B cell (primary cell): ENCODE measurements around the gene EGF. TPM values are rescaled to one million over a fixed set of nuclear protein-coding genes. Genes with fewer than 3 reads are reported as not detected.

ENCODE experiments used
- ATAC-seq: fragments of 200-7000 bp; cut with Tn5 transposase; one replicate; pipeline ENCODE4 v1.10.0; 2021; ENCODE audit warnings: low read depth, mild to moderate bottlenecking, moderate number of reproducible peaks, moderate library complexity
- CTCF ChIA-PET: fragments of 350-600 bp; sonication (Branson Sonifier 250); formaldehyde crosslinking; loops from one replicate; lab custom pipeline; 2021; ENCODE audit warnings: antibody characterized with exemption, inconsistent platforms; lab: Charles Lee
- POLR2A ChIA-PET: fragments of 350-600 bp; sonication (Branson Sonifier 250); formaldehyde crosslinking; loops from one replicate; lab custom pipeline; 2021; ENCODE audit warnings: antibody characterized with exemption; lab: Charles Lee
- DNase-seq: peaks from one replicate; pipeline ENCODE4 v3.0.0; 2013
- H2AFZ ChIP-seq: 2 replicates; pipeline ENCODE4 v1.6.1; 2012; ENCODE audit warnings: mild to moderate bottlenecking, low read depth, low read length; ENCODE audit not compliant: insufficient read depth, poor library complexity, severe bottlenecking
- H3K27ac ChIP-seq, 2 donors: 1 replicate in 1 of 2; 2 replicates in 1 of 2; pipeline ENCODE4 v1.5.1; 2012 to 2013; ENCODE audit warnings: low read length in 2 of 2, mild to moderate bottlenecking in 2 of 2, moderate library complexity in 1 of 2
- H3K27me3 ChIP-seq, 4 experiments: fragments of 200-600 bp in 1 of 4; sonication (generic) in 1 of 4; replicated peaks in 1 of 4; 1 replicate in 2 of 4; 2 replicates in 2 of 4; pipeline versions ENCODE4 v1.6.1 to v1.7.0; 2013 to 2016; ENCODE audit warnings: low read length in 3 of 4, mild to moderate bottlenecking in 2 of 4, mixed read lengths in 1 of 4, moderate library complexity in 1 of 4; ENCODE audit not compliant: insufficient read depth in 4 of 4, control insufficient read depth in 3 of 4; ENCODE audit errors: control extremely low read depth in 1 of 4
- H3K36me3 ChIP-seq, 2 experiments: replicated peaks in 1 of 2; 1 replicate in 1 of 2; 2 replicates in 1 of 2; pipeline versions ENCODE4 v1.6.1 to v1.7.1; 2013; ENCODE audit warnings: low read length in 1 of 2; ENCODE audit not compliant: insufficient read depth in 2 of 2, control insufficient read depth in 1 of 2; ENCODE audit errors: control extremely low read depth in 1 of 2, extremely low read depth in 1 of 2
- H3K4me1 ChIP-seq, 2 donors: fragments of 200-600 bp in 1 of 2; sonication (generic) in 1 of 2; 1 replicate in 1 of 2; 2 replicates in 1 of 2; pipeline versions ENCODE4 v1.5.1 to v1.6.1; 2013 to 2017; ENCODE audit warnings: low read length in 2 of 2; ENCODE audit not compliant: control insufficient read depth in 2 of 2, insufficient read depth in 2 of 2
- H3K4me2 ChIP-seq: replicated peaks from 2 replicates; pipeline ENCODE3; 2012; ENCODE audit warnings: mild to moderate bottlenecking, low read depth, low read length; ENCODE audit not compliant: poor library complexity, severe bottlenecking
- H3K4me3 ChIP-seq, 5 experiments: fragments of 200-600 bp in 1 of 5; sonication (generic) in 1 of 5; 1 replicate in 3 of 5; 2 replicates in 2 of 5; pipeline versions ENCODE4 v1.5.1 to v1.7.0; 2011 to 2016; ENCODE audit warnings: low read length in 4 of 5, mild to moderate bottlenecking in 4 of 5, low read depth in 2 of 5, control low read depth in 1 of 5, moderate library complexity in 1 of 5; ENCODE audit not compliant: insufficient read depth in 1 of 5; ENCODE audit errors: control extremely low read depth in 1 of 5, extremely low read depth in 1 of 5
- H3K79me2 ChIP-seq: fragments of 200-600 bp; sonication (generic); one replicate; pipeline ENCODE4 v1.6.0; 2016; ENCODE audit warnings: low read length; ENCODE audit not compliant: control insufficient read depth, insufficient read depth
- H3K9ac ChIP-seq: fragments of 200-600 bp; sonication (generic); 2 replicates; pipeline ENCODE4 v1.6.1; 2017; ENCODE audit warnings: mild to moderate bottlenecking, low read length, moderate library complexity
- H3K9me3 ChIP-seq, 3 donors: one replicate each; pipeline versions ENCODE4 v1.6.1 to v1.7.1; 2013; ENCODE audit warnings: low read length in 2 of 3; ENCODE audit not compliant: control insufficient read depth in 2 of 3, insufficient read depth in 1 of 3; ENCODE audit errors: control extremely low read depth in 1 of 3
- H4K20me1 ChIP-seq: 2 replicates; pipeline ENCODE4 v1.6.0; 2012; ENCODE audit warnings: mild to moderate bottlenecking, low read length; ENCODE audit not compliant: insufficient read depth, control insufficient read depth, poor library complexity, severe bottlenecking
- H3K27ac Mint-ChIP-seq: one replicate; pipeline ENCODE4 v1.8.0; 2021; ENCODE audit warnings: mixed read lengths
- H3K27me3 Mint-ChIP-seq: one replicate; pipeline ENCODE4 v1.8.0; 2021; ENCODE audit warnings: mixed read lengths
- H3K4me1 Mint-ChIP-seq: one replicate; pipeline ENCODE4 v1.8.0; 2021; ENCODE audit warnings: mixed read lengths
- H3K4me3 Mint-ChIP-seq: one replicate; pipeline ENCODE4 v1.8.0; 2021; ENCODE audit warnings: mixed read lengths
- H3K9me3 Mint-ChIP-seq: one replicate; pipeline ENCODE4 v1.8.0; 2022; ENCODE audit warnings: mixed read lengths; ENCODE audit not compliant: insufficient read depth
- EZH2 ChIP-seq: IDR thresholded peaks from 2 replicates; pipeline ENCODE4 v1.6.1; 2012; ENCODE audit warnings: borderline replicate concordance, low read depth, mild to moderate bottlenecking, moderate library complexity, low read length; ENCODE audit not compliant: insufficient read depth, poor library complexity, severe bottlenecking
- WGBS: methylation state at CpG from one replicate; pipeline ENCODE4 v1.1.5; 2013; ENCODE audit warnings: missing lambda C conversion rate; ENCODE audit not compliant: insufficient coverage; 5-methylcytosine and 5-hydroxymethylcytosine counted together
- intact Hi-C: fragments of 100-400 bp; cut with micrococcal nuclease; formaldehyde crosslinking; loops from one replicate; pipeline ENCODE4 v1.10.0; 2022
- polyA plus RNA-seq: library from polyadenylated mRNA; depleted of rRNA; stranded (reverse); fragments of >200 nt; gene quantifications from 2 replicates; pipeline ENCODE4 v1.2.3, GENCODE V29; 2012
- total RNA-seq, 2 donors: library from RNA; stranded (reverse); fragments of 120-200 nt in 1 of 2; gene quantifications; 1 replicate in 1 of 2; 2 replicates in 1 of 2; pipeline versions ENCODE4 v1.2.3 to v1.2.4, GENCODE V29; 2013 to 2022
- TF ChIP-seq, protein P1 (sequence below): fragments of 200-600 bp; IDR thresholded peaks from one replicate; pipeline ENCODE4 v1.8.0; 2022; ENCODE audit warnings: antibody characterized with exemption, mild to moderate bottlenecking

Gene EGF
- total and polyA plus RNA-seq, 2 donors (not counting 1 experiment from before 2014, with no cell fraction given) = not detected

GRCh38 chr4:110046588-110047049 is 133.9 kb downstream of the EGF start:
- no peaks in the 10 kb centered on the region for H4K20me1 ChIP-seq
- intact Hi-C loops = no loop called here
- POLR2A ChIA-PET = no interaction called here
- no peak for ATAC-seq
- DNase-seq = no peak
- H3K27ac Mint-ChIP-seq = no peak overlapping the region
- no peaks in the 10 kb centered on the region for H3K9me3 ChIP-seq
- no peaks in the 10 kb centered on the region for H3K36me3 ChIP-seq
- H3K27me3 ChIP-seq = no peaks in the 10 kb centered on the region
- H3K4me1 ChIP-seq = no peaks in the 10 kb centered on the region
- H3K27me3 Mint-ChIP-seq = peaks cover 11% of the 10 kb centered on the region
- H3K79me2 ChIP-seq = no peaks in the 10 kb centered on the region
- no peak overlapping the region for H3K4me3 Mint-ChIP-seq
- H2AFZ ChIP-seq = no peak overlapping the region
- no peaks in the 10 kb centered on the region for H3K4me1 Mint-ChIP-seq
- H3K9me3 Mint-ChIP-seq = no peaks in the 10 kb centered on the region
- no peak overlapping the region for H3K4me2 ChIP-seq
- H3K4me3 ChIP-seq = no peak overlapping the region
- whole genome bisulfite sequencing = 98% methylated on average over 5 of the region's 5 CpGs
- CTCF ChIA-PET = interaction anchor here (0.8 to 7.2 kb wide), 7 partner anchors 12 to 471 kb away, joined by 3 to 70 read pairs (median 3); no protein-coding TSS in a partner anchor
- H3K27ac ChIP-seq = no peak overlapping the region
- H3K9ac ChIP-seq = no peak overlapping the region
- no peak for TF ChIP-seq EZH2
- TF ChIP-seq, protein P1, sequence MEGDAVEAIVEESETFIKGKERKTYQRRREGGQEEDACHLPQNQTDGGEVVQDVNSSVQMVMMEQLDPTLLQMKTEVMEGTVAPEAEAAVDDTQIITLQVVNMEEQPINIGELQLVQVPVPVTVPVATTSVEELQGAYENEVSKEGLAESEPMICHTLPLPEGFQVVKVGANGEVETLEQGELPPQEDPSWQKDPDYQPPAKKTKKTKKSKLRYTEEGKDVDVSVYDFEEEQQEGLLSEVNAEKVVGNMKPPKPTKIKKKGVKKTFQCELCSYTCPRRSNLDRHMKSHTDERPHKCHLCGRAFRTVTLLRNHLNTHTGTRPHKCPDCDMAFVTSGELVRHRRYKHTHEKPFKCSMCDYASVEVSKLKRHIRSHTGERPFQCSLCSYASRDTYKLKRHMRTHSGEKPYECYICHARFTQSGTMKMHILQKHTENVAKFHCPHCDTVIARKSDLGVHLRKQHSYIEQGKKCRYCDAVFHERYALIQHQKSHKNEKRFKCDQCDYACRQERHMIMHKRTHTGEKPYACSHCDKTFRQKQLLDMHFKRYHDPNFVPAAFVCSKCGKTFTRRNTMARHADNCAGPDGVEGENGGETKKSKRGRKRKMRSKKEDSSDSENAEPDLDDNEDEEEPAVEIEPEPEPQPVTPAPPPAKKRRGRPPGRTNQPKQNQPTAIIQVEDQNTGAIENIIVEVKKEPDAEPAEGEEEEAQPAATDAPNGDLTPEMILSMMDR = no peak

- peak; percentile 56 for DNase-seq
- no peaks in the 10 kb centered on the region for H3K9me3 Mint-ChIP-seq
These were observed 137.6 kb downstream of the EGF start for GRCh38 chr4:110049951-110050925.

More at GRCh38 chr4:110049951-110050925, 137.6 kb downstream of the EGF start:
- Mint-ChIP-seq H3K27me3 (no peaks in the 10 kb centered on the region), H3K4me1 (no peaks in the 10 kb centered on the region), H3K27ac (no peak overlapping the region), H3K4me3 (no peak overlapping the region)
- no peak for ATAC-seq
- H4K20me1 ChIP-seq = no peaks in the 10 kb centered on the region
- no peak overlapping the region for H2AFZ ChIP-seq
- no peak overlapping the region for H3K4me3 ChIP-seq
- H3K79me2 ChIP-seq = no peaks in the 10 kb centered on the region
- intact Hi-C loops = loop anchor here (1.0 to 5.0 kb wide), 2 partner anchors 461 to 1692 kb away; no protein-coding TSS in a partner anchor
- no peaks in the 10 kb centered on the region for H3K9me3 ChIP-seq
- no CpG with 5 or more reads among the region's 9 CpGs for WGBS
- no peaks in the 10 kb centered on the region for H3K36me3 ChIP-seq
- CTCF ChIA-PET = interaction anchor here (0.7 to 7.2 kb wide), 25 partner anchors 9 to 1887 kb away, joined by 3 to 70 read pairs (median 6); no protein-coding TSS in a partner anchor
- POLR2A ChIA-PET = no interaction called here
- no peak overlapping the region for H3K9ac ChIP-seq
- H3K4me2 ChIP-seq = no peak overlapping the region
- TF ChIP-seq, protein P1 = peak; percentile 85
- TF ChIP-seq EZH2 = no peak
- H3K4me1 ChIP-seq = no peaks in the 10 kb centered on the region
- no peaks in the 10 kb centered on the region for H3K27me3 ChIP-seq
- no peak overlapping the region for H3K27ac ChIP-seq
